IMR-90 (cell line): ENCODE results near the gene IL19. TPM values are rescaled to one million over a fixed set of nuclear protein-coding genes. Genes with fewer than 3 reads are reported as not detected.

Source experiments
- ATAC-seq: fragments of 200-7000 bp; cut with Tn5 transposase; 2 replicates; pipeline ENCODE4 v1.9.1; 2020; ENCODE audit warnings: low read depth, mild to moderate bottlenecking, moderate library complexity
- BruUV-seq: library from RNA; stranded (reverse); fragments of 400-500 nt; replicated peaks from 2 replicates; lab custom pipeline; 2021; lab: Mats Ljungman, UMichigan
- CTCF ChIA-PET: fragments of 300-600 bp; formaldehyde crosslinking; extraction: SDS; loops from one replicate; lab custom pipeline; 2021; ENCODE audit warnings: antibody characterized with exemption; lab: Yijun Ruan, JAX
- POLR2A ChIA-PET: fragments of 300-600 bp; sonication (Branson Sonifier 250); formaldehyde crosslinking; loops from one replicate; lab custom pipeline; 2022; ENCODE audit warnings: antibody characterized with exemption; ENCODE audit not compliant: unreplicated experiment; lab: Charles Lee
- DNase-seq: peaks from one replicate; pipeline ENCODE4 v3.0.0; 2013
- H2AFZ ChIP-seq: replicated peaks from 2 replicates; pipeline ENCODE3; 2013; ENCODE audit warnings: low read length, mild to moderate bottlenecking; ENCODE audit not compliant: poor library complexity
- H2AK5ac ChIP-seq: 2 replicates; pipeline ENCODE4 v1.6.1; 2013; ENCODE audit warnings: low read depth, low read length, inconsistent platforms
- H2AK9ac ChIP-seq: replicated peaks from 2 replicates; pipeline ENCODE3; 2013; ENCODE audit warnings: mild to moderate bottlenecking, low read depth, low read length, moderate library complexity; ENCODE audit not compliant: poor library complexity
- H2BK120ac ChIP-seq: 2 replicates; pipeline ENCODE4 v1.6.1; 2013; ENCODE audit warnings: low read depth, low read length, inconsistent platforms
- H2BK15ac ChIP-seq: 3 replicates; pipeline ENCODE4 v1.6.1; 2013; ENCODE audit warnings: low read depth, low read length, inconsistent platforms
- H2BK20ac ChIP-seq: 2 replicates; pipeline ENCODE4 v1.6.1; 2013; ENCODE audit warnings: low read depth, mild to moderate bottlenecking, inconsistent platforms, low read length, moderate library complexity
- H2BK5ac ChIP-seq: 2 replicates; pipeline ENCODE4 v1.6.1; 2013; ENCODE audit warnings: mild to moderate bottlenecking, low read depth, low read length, inconsistent platforms; ENCODE audit not compliant: poor library complexity, severe bottlenecking
- H3K14ac ChIP-seq: replicated peaks from 2 replicates; pipeline ENCODE4 v1.6.1; 2013; ENCODE audit warnings: low read depth, low read length, inconsistent platforms
- H3K18ac ChIP-seq: 2 replicates; pipeline ENCODE4 v1.6.1; 2013; ENCODE audit warnings: low read depth, low read length, control low read depth
- H3K23ac ChIP-seq: 2 replicates; pipeline ENCODE4 v1.6.1; 2013; ENCODE audit warnings: low read depth, low read length, inconsistent platforms
- H3K27ac ChIP-seq: 2 replicates; pipeline ENCODE4 v1.5.1; 2013; ENCODE audit warnings: mild to moderate bottlenecking, control low read depth, low read length; ENCODE audit not compliant: insufficient read depth
- H3K27me3 ChIP-seq: 2 replicates; pipeline ENCODE4 v1.6.1; 2013; ENCODE audit warnings: low read length; ENCODE audit not compliant: control insufficient read depth, insufficient read depth
- H3K36me3 ChIP-seq: 2 replicates; pipeline ENCODE4 v1.6.1; 2013; ENCODE audit warnings: low read length, mixed read lengths; ENCODE audit not compliant: control insufficient read depth, insufficient read depth
- H3K4ac ChIP-seq: 2 replicates; pipeline ENCODE4 v1.6.1; 2013; ENCODE audit warnings: low read depth, low read length, inconsistent platforms
- H3K4me1 ChIP-seq: 2 replicates; pipeline ENCODE4 v1.6.1; 2013; ENCODE audit warnings: low read length, mixed read lengths; ENCODE audit not compliant: control insufficient read depth, insufficient read depth
- H3K4me2 ChIP-seq: 2 replicates; pipeline ENCODE4 v1.6.1; 2013; ENCODE audit warnings: low read depth, mild to moderate bottlenecking, control low read depth, low read length, moderate library complexity
- H3K4me3 ChIP-seq: 2 replicates; pipeline ENCODE4 v1.5.1; 2013; ENCODE audit warnings: low read depth, mild to moderate bottlenecking, control low read depth, low read length, moderate library complexity; ENCODE audit not compliant: insufficient read depth
- H3K56ac ChIP-seq: 2 replicates; pipeline ENCODE4 v1.6.1; 2013; ENCODE audit warnings: low read length, inconsistent platforms; ENCODE audit not compliant: insufficient read depth; ENCODE audit errors: extremely low read depth
- H3K79me1 ChIP-seq, 2 experiments: 2 replicates each; pipeline ENCODE4 v1.6.1; 2013; ENCODE audit warnings: low read length in 2 of 2, inconsistent platforms in 1 of 2, low read depth in 1 of 2
- H3K9ac ChIP-seq: 2 replicates; pipeline ENCODE4 v1.6.1; 2013; ENCODE audit warnings: low read depth, low read length, control low read depth
- H3K9me1 ChIP-seq: 2 replicates; pipeline ENCODE4 v1.6.1; 2013; ENCODE audit warnings: low read length, inconsistent platforms; ENCODE audit not compliant: insufficient read depth
- H3K9me3 ChIP-seq: 2 replicates; pipeline ENCODE4 v1.6.1; 2013; ENCODE audit warnings: low read length; ENCODE audit not compliant: control insufficient read depth, insufficient read depth
- H4K20me1 ChIP-seq: 2 replicates; pipeline ENCODE4 v1.6.1; 2013; ENCODE audit warnings: low read length, inconsistent platforms; ENCODE audit not compliant: insufficient read depth
- H4K5ac ChIP-seq: 2 replicates; pipeline ENCODE4 v1.6.1; 2013; ENCODE audit warnings: mild to moderate bottlenecking, low read depth, low read length, control low read depth
- H4K8ac ChIP-seq, 2 experiments: 2 replicates each; pipeline ENCODE4 v1.6.1; 2013; ENCODE audit warnings: low read depth in 2 of 2, low read length in 2 of 2, control low read depth in 1 of 2, inconsistent platforms in 1 of 2
- H4K91ac ChIP-seq: 2 replicates; pipeline ENCODE4 v1.6.1; 2013; ENCODE audit warnings: low read depth, low read length, inconsistent platforms; ENCODE audit not compliant: insufficient read depth
- BHLHE40 ChIP-seq: fragments of 150-350 bp; IDR thresholded peaks from 2 replicates; pipeline ENCODE4 v1.6.1; 2016; ENCODE audit warnings: mild to moderate bottlenecking, low read depth, low read length
- CHD1 ChIP-seq: IDR thresholded peaks from 2 replicates; pipeline ENCODE4 v1.6.1; 2012; ENCODE audit warnings: low read depth, low read length, improper control_type of control experiment
- MAZ ChIP-seq: IDR thresholded peaks from 2 replicates; pipeline ENCODE4 v1.6.1; 2012; ENCODE audit warnings: low read depth, mild to moderate bottlenecking, low read length, improper control_type of control experiment, moderate library complexity, borderline replicate concordance
- NFE2L2 ChIP-seq: fragments of 150-350 bp; IDR thresholded peaks from 2 replicates; pipeline ENCODE4 v1.6.1; 2016; ENCODE audit warnings: low read depth, mild to moderate bottlenecking, low read length
- POLR2A ChIP-seq: IDR thresholded peaks from 2 replicates; pipeline ENCODE4 v1.6.1; 2012; ENCODE audit warnings: mild to moderate bottlenecking, low read depth, low read length
- RCOR1 ChIP-seq: IDR thresholded peaks from 2 replicates; pipeline ENCODE4 v1.6.1; 2012; ENCODE audit warnings: mild to moderate bottlenecking, low read length, improper control_type of control experiment; ENCODE audit not compliant: insufficient replicate concordance
- RFX5 ChIP-seq: IDR thresholded peaks from 2 replicates; pipeline ENCODE4 v1.8.0; 2012; ENCODE audit warnings: low read depth, mild to moderate bottlenecking, low read length, moderate library complexity
- WGBS, 2 experiments: methylation state at CpG; one replicate each; pipeline versions ENCODE4 v1.1.5 to v1.1.7; 2013; ENCODE audit warnings: missing lambda C conversion rate in 2 of 2; ENCODE audit not compliant: insufficient read length in 1 of 2; ENCODE audit errors: extremely low coverage in 2 of 2; 5-methylcytosine and 5-hydroxymethylcytosine counted together
- dilution Hi-C: fragments of 300-500 bp; cut with HindIII; formaldehyde crosslinking; loops from one replicate; pipeline ENCODE4 v1.14.3; 2018; ENCODE audit warnings: low sequenced_read_pairs; ENCODE audit not compliant: unreplicated experiment
- in situ Hi-C: fragments of 300-500 bp; cut with MboI; formaldehyde crosslinking; loops from 3 replicates; pipeline ENCODE4 v1.14.3; 2019; ENCODE audit warnings: low sequenced_read_pairs, inconsistent platforms, mixed read lengths
- intact Hi-C: fragments of 100-400 bp; cut with micrococcal nuclease; formaldehyde crosslinking; loops from 2 replicates; pipeline ENCODE4 v1.10.0; 2022
- polyA plus RNA-seq, 3 experiments: library from polyadenylated mRNA; depleted of rRNA; stranded (reverse); fragments of >200 nt; gene quantifications; 2 replicates each; pipeline ENCODE4 v1.2.3, GENCODE V29; 2012; ENCODE audit warnings: low replicate concordance in 1 of 3
- total RNA-seq: library from RNA; depleted of rRNA; stranded (reverse); fragments of >200 nt; gene quantifications from 2 replicates; pipeline ENCODE4 v1.2.3, GENCODE V29; 2012

IL19 gene
- total and polyA plus RNA-seq, 2 of the 4 experiments (the other 2 are of a cell fraction) = not detected

- Histone ChIP-seq H2BK15ac (no peak overlapping the region), H3K9me3 (no peaks in the 10 kb centered on the region), H3K4me1 (peaks cover 3% of the 10 kb centered on the region; the same call in 1 of the 2 replicates), H4K91ac (no peak overlapping the region), H3K27ac (no peak overlapping the region), H2AFZ (no peak overlapping the region), H3K4ac (no peak overlapping the region), H2BK5ac (no peak overlapping the region), H3K27me3 (no peaks in the 10 kb centered on the region), H3K79me1 (peaks cover 36 to 79% of the 10 kb centered on the region in 2 experiments), H2AK5ac (no peak overlapping the region), H3K9ac (no peak overlapping the region), H2AK9ac (no peak overlapping the region), H3K18ac (no peak overlapping the region), H3K36me3 (peaks cover 52% of the 10 kb centered on the region), H3K4me2 (no peak overlapping the region), H4K5ac (no peak overlapping the region), H3K14ac (no peak overlapping the region), H3K4me3 (no peak overlapping the region), H4K20me1 (peaks cover 62% of the 10 kb centered on the region), H2BK120ac (no peak overlapping the region), H3K23ac (no peak overlapping the region), H4K8ac (no peak overlapping the region), H3K9me1 (peaks cover 22% of the 10 kb centered on the region), H3K56ac (no peak overlapping the region), H2BK20ac (no peak overlapping the region)
- WGBS, 2 experiments = no CpG with 5 or more reads among the region's 3 CpGs
- BruUV-seq = no TSS peak
- ChIA-PET CTCF (no interaction called here), POLR2A (no interaction called here)
- dilution Hi-C loops (no loop called here), intact Hi-C loops (loop anchor here (5.0 kb wide), 1 partner anchor 97 kb away; no protein-coding TSS in a partner anchor), in situ Hi-C loops (no loop called here)
- no peak for DNase-seq
- no peak for TF ChIP-seq NFE2L2
- no peak for TF ChIP-seq BHLHE40
- no peak for TF ChIP-seq RFX5
- no peak for TF ChIP-seq CHD1
- TF ChIP-seq RCOR1 = no peak
- TF ChIP-seq MAZ = no peak
- TF ChIP-seq POLR2A = no peak
- no peak for ATAC-seq
Observed at GRCh38 chr1:206729507-206729906, 41.1 kb upstream of the IL19 start.
